K562 (cell line): ENCODE measurements around the gene KLK2. TPM values are rescaled to one million over a fixed set of nuclear protein-coding genes. Genes with fewer than 3 reads are reported as not detected.

Source experiments
- ATAC-seq: fragments of 200-7000 bp; cut with Tn5 transposase; 3 replicates; pipeline ENCODE4 v1.9.1; 2020; ENCODE audit warnings: moderate library complexity
- BruUV-seq: library from RNA; stranded (reverse); fragments of 400-500 nt; replicated peaks from 2 replicates; lab custom pipeline; 2021; lab: Mats Ljungman, UMichigan
- CTCF ChIA-PET: fragments of 300-600 bp; formaldehyde crosslinking; extraction: SDS; loops from one replicate; lab custom pipeline; 2021; ENCODE audit warnings: low intra/inter-chr PET ratio; lab: Yijun Ruan, JAX
- POLR2A ChIA-PET: fragments of 300-600, 350-650 bp; sonication (Branson Sonifier 250); formaldehyde crosslinking; extraction: SDS; loops from one replicate; lab custom pipeline; 2021; ENCODE audit warnings: antibody characterized with exemption, inconsistent platforms; lab: Yijun Ruan, JAX
- DNase-seq, 4 experiments: peaks; one replicate each; pipeline versions ENCODE4 v3.0.0 to v3.0.0-alpha.2; 2011 to 2018; ENCODE audit warnings: low spot score in 3 of 4, mixed read lengths in 3 of 4; ENCODE audit errors: extremely low read depth in 1 of 4
- FAIRE-seq: peaks from 2 replicates; lab custom pipeline; 2011; peaks lifted over from hg19 to GRCh38; lab: Jason Lieb, UNC
- H2AFZ ChIP-seq: 2 replicates; pipeline ENCODE4 v1.6.0; 2011; ENCODE audit warnings: low read depth, low read length, control low read depth, inconsistent platforms
- H3K27ac ChIP-seq: fragments of 200-600 bp; 3 replicates; pipeline ENCODE4 v1.8.0; 2011; ENCODE audit warnings: low read depth, mild to moderate bottlenecking, control low read depth, inconsistent platforms, low read length, moderate library complexity, mixed read lengths; ENCODE audit errors: extremely low read depth
- H3K27me3 ChIP-seq, 2 experiments: fragments of 300-600 bp in 1 of 2; 2 replicates in 1 of 2; 3 replicates in 1 of 2; pipeline versions ENCODE4 v1.6.0 to v1.8.0; 2011; ENCODE audit warnings: inconsistent platforms in 2 of 2, low read length in 2 of 2, mild to moderate bottlenecking in 1 of 2, mixed read lengths in 1 of 2, moderate library complexity in 1 of 2; ENCODE audit not compliant: control insufficient read depth in 2 of 2, insufficient read depth in 2 of 2
- H3K36me3 ChIP-seq: fragments of 300-600 bp; 3 replicates; pipeline ENCODE4 v1.8.0; 2011; ENCODE audit warnings: mild to moderate bottlenecking, low read length, inconsistent platforms; ENCODE audit not compliant: control insufficient read depth, insufficient read depth
- H3K4me1 ChIP-seq, 2 experiments: fragments of 200-600 bp in 1 of 2; replicated peaks in 1 of 2; 2 replicates in 1 of 2; 3 replicates in 1 of 2; pipeline versions ENCODE4 v1.5.1 to v1.8.0; 2011; ENCODE audit warnings: inconsistent platforms in 2 of 2, low read length in 2 of 2, mild to moderate bottlenecking in 1 of 2, mixed read lengths in 1 of 2, moderate library complexity in 1 of 2; ENCODE audit not compliant: control insufficient read depth in 2 of 2, insufficient read depth in 2 of 2
- H3K4me2 ChIP-seq: 2 replicates; pipeline ENCODE4 v1.6.1; 2011; ENCODE audit warnings: low read length, control low read depth, inconsistent platforms, mixed read lengths; ENCODE audit not compliant: insufficient read depth
- H3K4me3 ChIP-seq: fragments of 200-600 bp; sonication (generic), shearing (Covaris generic); 2 replicates; pipeline ENCODE4 v1.5.1; 2016; ENCODE audit warnings: control low read depth, inconsistent platforms
- H3K79me2 ChIP-seq: fragments of 200-600 bp; 3 replicates; pipeline ENCODE4 v1.8.0; 2011; ENCODE audit warnings: low read length, inconsistent platforms; ENCODE audit not compliant: control insufficient read depth, insufficient read depth
- H3K9ac ChIP-seq, 2 experiments: 2 replicates each; pipeline versions ENCODE4 v1.6.0 to v1.6.1; 2011; ENCODE audit warnings: low read depth in 2 of 2, low read length in 2 of 2, control low read depth in 1 of 2, inconsistent platforms in 1 of 2, mild to moderate bottlenecking in 1 of 2, mixed read lengths in 1 of 2; ENCODE audit not compliant: insufficient read depth in 1 of 2
- H3K9me1 ChIP-seq: one replicate; pipeline ENCODE4 v1.6.0; 2011; ENCODE audit warnings: inconsistent platforms, mild to moderate bottlenecking, low read length, moderate library complexity; ENCODE audit not compliant: control insufficient read depth, insufficient read depth
- H3K9me3 ChIP-seq: replicated peaks from 2 replicates; pipeline ENCODE4 v1.5.1; 2011; ENCODE audit warnings: low read depth, low read length, inconsistent platforms; ENCODE audit not compliant: control insufficient read depth, insufficient read depth
- H4K20me1 ChIP-seq: replicated peaks from 2 replicates; pipeline ENCODE4 v1.6.1; 2011; ENCODE audit warnings: low read length, inconsistent platforms, mixed read lengths; ENCODE audit not compliant: control insufficient read depth, insufficient read depth
- BACH1 ChIP-seq: fragments of 200-800 bp; sonication (Bioruptor generic); IDR thresholded peaks from 2 replicates; pipeline ENCODE4 v1.6.1; 2016; ENCODE audit warnings: missing genetic modification characterization, missing compliant biosample characterization
- DEAF1 ChIP-seq: fragments of 450-650 bp; formaldehyde crosslinking; IDR thresholded peaks from 2 replicates; pipeline ENCODE4 v1.4.0; 2020; ENCODE audit warnings: mild to moderate bottlenecking, moderate library complexity
- DIDO1 ChIP-seq: fragments of 450-650 bp; IDR thresholded peaks from 2 replicates; pipeline ENCODE4 v1.6.1; 2016; ENCODE audit warnings: low read depth, missing biosample characterization, missing genetic modification characterization
- HNRNPL ChIP-seq: fragments of 200-400 bp; formaldehyde crosslinking; IDR thresholded peaks from 2 replicates; pipeline ENCODE4 v1.6.1; 2017; ENCODE audit warnings: low read depth, mild to moderate bottlenecking, low read length
- MYNN ChIP-seq, 2 experiments: sonication (generic); formaldehyde crosslinking in 1 of 2; IDR thresholded peaks; 2 replicates each; pipeline versions ENCODE4 v1.5.0 to v1.6.1; 2016 to 2020; ENCODE audit warnings: antibody characterized with exemption in 1 of 2, missing genetic modification reagents in 1 of 2
- SMARCA4 ChIP-seq: fragments of 450-650 bp; IDR thresholded peaks from 2 replicates; pipeline ENCODE4 v1.6.1; 2016
- STAG1 ChIP-seq: sonication (generic); formaldehyde crosslinking; IDR thresholded peaks from 2 replicates; pipeline ENCODE4 v1.5.0; 2020; ENCODE audit warnings: missing genetic modification reagents, borderline replicate concordance
- TCF3 ChIP-seq: sonication (generic); formaldehyde crosslinking; IDR thresholded peaks from 2 replicates; pipeline ENCODE4 v1.4.0; 2020; ENCODE audit warnings: mild to moderate bottlenecking, missing genetic modification reagents
- ZNF778 ChIP-seq: fragments of 450-650 bp; formaldehyde crosslinking; IDR thresholded peaks from 2 replicates; pipeline ENCODE4 v1.4.0; 2020; ENCODE audit warnings: mild to moderate bottlenecking, moderate library complexity
- WGBS: fragments of 100-300 bp; shearing (Covaris generic); methylation state at CpG from one replicate; pipeline ENCODE4 v1.1.6; 2016; ENCODE audit warnings: low coverage, mixed read lengths; ENCODE audit not compliant: insufficient coverage; ENCODE audit errors: missing lambda C conversion rate; 5-methylcytosine and 5-hydroxymethylcytosine counted together
- in situ Hi-C: fragments of 300-500 bp; cut with MboI; formaldehyde crosslinking; loops from 4 replicates; pipeline ENCODE4 v1.15.0; 2018; ENCODE audit warnings: inconsistent platforms, mixed read lengths
- intact Hi-C: fragments of 100-400 bp; cut with micrococcal nuclease; formaldehyde crosslinking; loops from 2 replicates; pipeline ENCODE4 v1.14.2; 2022
- polyA plus RNA-seq, 8 experiments: library from polyadenylated mRNA; depleted of rRNA in 4 of 8; stranded (reverse) in 5 of 8; unstranded in 3 of 8; fragments of >200 nt; fragmentation: Nextera tagmentation in 2 of 8; fragmentation: Illumina TruSeq in 1 of 8; extraction: Ambion mirVana in 2 of 8; extraction: Trizol in 1 of 8; gene quantifications; 2 replicates each; pipeline versions ENCODE4 v1.2.1 to v1.2.3, GENCODE V29; 2011 to 2014; ENCODE audit warnings: inconsistent platforms in 1 of 8, missing spikeins in 1 of 8
- total RNA-seq, 7 experiments: library from RNA; depleted of rRNA in 6 of 7; stranded (reverse); fragments of >200 nt in 6 of 7; fragmentation: Illumina TruSeq in 2 of 7; extraction: Trizol in 2 of 7; gene quantifications; 2 replicates each; pipeline versions ENCODE4 v1.2.1 to v1.2.3, GENCODE V29; 2011 to 2021; ENCODE audit warnings: low replicate concordance in 1 of 7
- TF ChIP-seq, protein P1 (sequence below): fragments of 250-450 bp; sonication (Bioruptor Pico); IDR thresholded peaks from 2 replicates; pipeline ENCODE4 v1.8.0; 2021; ENCODE audit warnings: borderline replicate concordance, mild to moderate bottlenecking, moderate library complexity; ENCODE audit not compliant: poor library complexity, severe bottlenecking
- TF ChIP-seq, protein P2 (sequence below): IDR thresholded peaks from 2 replicates; pipeline ENCODE4 v1.6.1; 2012; ENCODE audit warnings: low read depth, low read length, improper control_type of control experiment, borderline replicate concordance
- TF ChIP-seq, protein P3 (sequence below): sonication (generic); formaldehyde crosslinking; IDR thresholded peaks from 2 replicates; pipeline ENCODE4 v1.8.1; 2023; ENCODE audit warnings: mild to moderate bottlenecking, missing genetic modification reagents

KLK2 gene
- total and polyA plus RNA-seq, 9 of the 15 experiments (the other 6 are each of a cell fraction or from before 2014, with no cell fraction given), result 0.11 to 0.47 (median 0.23) TPM; not detected in 1

DNA sequence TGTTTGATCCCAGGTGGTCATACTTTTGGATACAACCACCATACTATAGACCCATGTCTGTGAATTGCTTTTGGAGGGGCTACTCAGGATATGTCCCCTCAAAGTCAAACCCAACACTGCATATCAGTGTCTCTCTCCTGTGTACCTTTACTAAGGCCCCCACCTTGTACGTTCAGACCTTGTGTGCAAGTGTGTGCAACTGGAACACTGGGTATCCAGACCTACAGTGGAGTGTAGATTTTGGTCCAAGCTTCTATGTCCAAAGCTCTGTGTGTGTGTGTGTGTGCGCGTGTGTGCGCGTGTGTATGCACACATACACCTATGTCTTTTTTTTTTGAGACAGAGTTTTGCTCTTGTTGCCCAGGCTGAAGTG lies 18.0 kb downstream of the KLK2 start:
- Histone ChIP-seq H3K4me1 (peaks cover 0 to 2% of the 10 kb centered on the region in 2 experiments; a peak in 1 of 5 replicates), H3K9ac (no peak overlapping the region), H3K4me2 (no peak overlapping the region), H3K9me1 (no peaks in the 10 kb centered on the region), H3K79me2 (no peaks in the 10 kb centered on the region), H3K9me3 (no peaks in the 10 kb centered on the region), H3K36me3 (no peaks in the 10 kb centered on the region), H4K20me1 (no peaks in the 10 kb centered on the region), H3K27ac (no peak overlapping the region), H3K27me3 (peaks cover 0 to 28% of the 10 kb centered on the region in 2 experiments; a peak in 2 of 5 replicates)
- POLR2A ChIA-PET, result no interaction called here
- CTCF ChIA-PET, result no interaction called here
- no peak for DNase-seq
- BruUV-seq, result no TSS peak
- no peak for ATAC-seq
- in situ Hi-C loops (no loop called here), intact Hi-C loops (no loop called here)
- TF ChIP-seq ZNF778 (CRISPR knock-in tag), result no peak
- TF ChIP-seq HNRNPL, result no peak
- TF ChIP-seq, protein P1, sequence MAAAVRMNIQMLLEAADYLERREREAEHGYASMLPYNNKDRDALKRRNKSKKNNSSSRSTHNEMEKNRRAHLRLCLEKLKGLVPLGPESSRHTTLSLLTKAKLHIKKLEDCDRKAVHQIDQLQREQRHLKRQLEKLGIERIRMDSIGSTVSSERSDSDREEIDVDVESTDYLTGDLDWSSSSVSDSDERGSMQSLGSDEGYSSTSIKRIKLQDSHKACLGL (CRISPR knock-in tag), result no peak
- TF ChIP-seq, protein P2, sequence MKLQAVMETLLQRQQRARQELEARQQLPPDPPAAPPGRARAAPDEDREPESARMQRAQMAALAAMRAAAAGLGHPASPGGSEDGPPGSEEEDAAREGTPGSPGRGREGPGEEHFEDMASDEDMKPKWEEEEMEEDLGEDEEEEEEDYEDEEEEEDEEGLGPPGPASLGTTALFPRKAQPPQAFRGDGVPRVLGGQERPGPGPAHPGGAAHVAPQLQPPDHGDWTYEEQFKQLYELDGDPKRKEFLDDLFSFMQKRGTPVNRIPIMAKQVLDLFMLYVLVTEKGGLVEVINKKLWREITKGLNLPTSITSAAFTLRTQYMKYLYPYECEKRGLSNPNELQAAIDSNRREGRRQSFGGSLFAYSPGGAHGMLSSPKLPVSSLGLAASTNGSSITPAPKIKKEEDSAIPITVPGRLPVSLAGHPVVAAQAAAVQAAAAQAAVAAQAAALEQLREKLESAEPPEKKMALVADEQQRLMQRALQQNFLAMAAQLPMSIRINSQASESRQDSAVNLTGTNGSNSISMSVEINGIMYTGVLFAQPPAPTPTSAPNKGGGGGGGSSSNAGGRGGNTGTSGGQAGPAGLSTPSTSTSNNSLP, result no peak
- TF ChIP-seq DEAF1, result no peak
- no peak for TF ChIP-seq TCF3 (CRISPR knock-in tag)
- no peak for TF ChIP-seq MYNN (IDR thresholded peaks at IDR 0.05)
- no peak for TF ChIP-seq MYNN (CRISPR knock-in tag; IDR thresholded peaks at IDR 0.05)
- TF ChIP-seq BACH1, result no peak
- TF ChIP-seq DIDO1 (tag), result no peak
- no peak for TF ChIP-seq STAG1 (CRISPR knock-in tag)
- no peak for TF ChIP-seq SMARCA4
- TF ChIP-seq, protein P3, sequence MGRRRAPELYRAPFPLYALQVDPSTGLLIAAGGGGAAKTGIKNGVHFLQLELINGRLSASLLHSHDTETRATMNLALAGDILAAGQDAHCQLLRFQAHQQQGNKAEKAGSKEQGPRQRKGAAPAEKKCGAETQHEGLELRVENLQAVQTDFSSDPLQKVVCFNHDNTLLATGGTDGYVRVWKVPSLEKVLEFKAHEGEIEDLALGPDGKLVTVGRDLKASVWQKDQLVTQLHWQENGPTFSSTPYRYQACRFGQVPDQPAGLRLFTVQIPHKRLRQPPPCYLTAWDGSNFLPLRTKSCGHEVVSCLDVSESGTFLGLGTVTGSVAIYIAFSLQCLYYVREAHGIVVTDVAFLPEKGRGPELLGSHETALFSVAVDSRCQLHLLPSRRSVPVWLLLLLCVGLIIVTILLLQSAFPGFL (CRISPR knock-in tag), result no peak
- TF ChIP-seq, all 486 proteins: peak for 0
- FAIRE-seq, result no peak
- H2AFZ ChIP-seq, result no peak overlapping the region
- 0% methylated on average over 1 of the region's 5 CpGs for WGBS
- no peak overlapping the region for H3K4me3 ChIP-seq
